Measurements from ENCODE around the gene TTC9. TPM values are rescaled to one million over a fixed set of nuclear protein-coding genes. Genes with fewer than 3 reads are reported as not detected.

The TTC9 gene
- total RNA-seq, 1 donor from 2014 or later, result 8.6 TPM

GRCh38 chr14:70670992-70671651, 29.4 kb downstream of the TTC9 start:
- Mint-ChIP-seq H3K9me3 (ENCODE audit: unreplicated experiment) (peaks cover 1% of the 10 kb centered on the region), H3K4me1 (ENCODE audit: low read depth, unreplicated experiment) (no peaks in the 10 kb centered on the region), H3K27me3 (ENCODE audit: unreplicated experiment) (peaks cover 4% of the 10 kb centered on the region), H3K27ac (ENCODE audit: unreplicated experiment) (no peak overlapping the region), H3K4me3 (ENCODE audit: unreplicated experiment) (no peak overlapping the region), H3K36me3 (ENCODE audit: unreplicated experiment) (no peaks in the 10 kb centered on the region)
- DNase-seq, result no peak
- no peak for TF ChIP-seq CTCF (IDR thresholded peaks at IDR 0.05; ENCODE audit: partially characterized antibody, unreplicated experiment)

- no peaks in the 10 kb centered on the region for H3K36me3 Mint-ChIP-seq (ENCODE audit: unreplicated experiment)
- H3K9me3 Mint-ChIP-seq (ENCODE audit: unreplicated experiment), result peaks cover 1% of the 10 kb centered on the region
- TF ChIP-seq CTCF (IDR thresholded peaks at IDR 0.05; ENCODE audit: partially characterized antibody, unreplicated experiment), result no peak
- peaks cover 3% of the 10 kb centered on the region for H3K27me3 Mint-ChIP-seq (ENCODE audit: unreplicated experiment)
- no peaks in the 10 kb centered on the region for H3K4me1 Mint-ChIP-seq (ENCODE audit: low read depth, unreplicated experiment)
- DNase-seq, result no peak
- no peak overlapping the region for H3K4me3 Mint-ChIP-seq (ENCODE audit: unreplicated experiment)
- no peak overlapping the region for H3K27ac Mint-ChIP-seq (ENCODE audit: unreplicated experiment)
Observed at GRCh38 chr14:70671652-70672644, 30.2 kb downstream of the TTC9 start.

GRCh38 chr14:70677341-70677740, 35.6 kb downstream of the TTC9 start:
- Mint-ChIP-seq H3K4me3 (ENCODE audit: unreplicated experiment) (no peak overlapping the region), H3K9me3 (ENCODE audit: unreplicated experiment) (no peaks in the 10 kb centered on the region), H3K36me3 (ENCODE audit: unreplicated experiment) (no peaks in the 10 kb centered on the region), H3K4me1 (ENCODE audit: low read depth, unreplicated experiment) (no peaks in the 10 kb centered on the region), H3K27ac (ENCODE audit: unreplicated experiment) (no peak overlapping the region), H3K27me3 (ENCODE audit: unreplicated experiment) (no peaks in the 10 kb centered on the region)
- no peak for TF ChIP-seq CTCF (IDR thresholded peaks at IDR 0.05; ENCODE audit: partially characterized antibody, unreplicated experiment)
- DNase-seq, result no peak

GRCh38 chr14:70680748-70681147, 39.0 kb downstream of the TTC9 start:
- Mint-ChIP-seq H3K9me3 (ENCODE audit: unreplicated experiment) (no peaks in the 10 kb centered on the region), H3K4me1 (ENCODE audit: low read depth, unreplicated experiment) (no peaks in the 10 kb centered on the region), H3K4me3 (ENCODE audit: unreplicated experiment) (no peak overlapping the region), H3K36me3 (ENCODE audit: unreplicated experiment) (no peaks in the 10 kb centered on the region), H3K27ac (ENCODE audit: unreplicated experiment) (no peak overlapping the region), H3K27me3 (ENCODE audit: unreplicated experiment) (no peaks in the 10 kb centered on the region)
- no peak for DNase-seq
- TF ChIP-seq CTCF (IDR thresholded peaks at IDR 0.05; ENCODE audit: partially characterized antibody, unreplicated experiment), result no peak

GRCh38 chr14:70683983-70684382, 42.3 kb downstream of the TTC9 start:
- peaks cover 2% of the 10 kb centered on the region for H3K27me3 Mint-ChIP-seq (ENCODE audit: unreplicated experiment)
- no peaks in the 10 kb centered on the region for H3K36me3 Mint-ChIP-seq (ENCODE audit: unreplicated experiment)
- no peaks in the 10 kb centered on the region for H3K4me1 Mint-ChIP-seq (ENCODE audit: low read depth, unreplicated experiment)
- H3K9me3 Mint-ChIP-seq (ENCODE audit: unreplicated experiment), result no peaks in the 10 kb centered on the region
- no peak overlapping the region for H3K27ac Mint-ChIP-seq (ENCODE audit: unreplicated experiment)
- no peak for DNase-seq
- no peak for TF ChIP-seq CTCF (IDR thresholded peaks at IDR 0.05; ENCODE audit: partially characterized antibody, unreplicated experiment)
- H3K4me3 Mint-ChIP-seq (ENCODE audit: unreplicated experiment), result no peak overlapping the region
